Neural progenitor cell (in vitro differentiated cells): ENCODE data around the gene NCF4.

Source experiments
- CTCF ChIP-seq: fragments of 200-600 bp; sonication (generic); IDR thresholded peaks from 2 replicates; pipeline ENCODE4 v1.5.1; 2017; ENCODE audit warnings: antibody characterized with exemption, mild to moderate bottlenecking
- EZH2 ChIP-seq: fragments of 200-600 bp; sonication (generic); IDR thresholded peaks from 2 replicates; pipeline ENCODE4 v1.6.1; 2017; ENCODE audit warnings: antibody characterized with exemption, mild to moderate bottlenecking, moderate library complexity
- EZH2phosphoT487 ChIP-seq: fragments of 200-600 bp; sonication (generic); IDR thresholded peaks from 2 replicates; pipeline ENCODE4 v1.6.1; 2017; ENCODE audit warnings: antibody characterized with exemption

GRCh38 chr22:36875741-36876140, 14.9 kb downstream of the NCF4 start:
- no peak for TF ChIP-seq CTCF
- no peak for TF ChIP-seq EZH2
- TF ChIP-seq EZH2phosphoT487: no peak
